GM23338 (cell line): Measurements from ENCODE around the gene PLD1.

Source experiments
- EZH2 ChIP-seq: fragments of 200-600 bp; sonication (generic); IDR thresholded peaks from one replicate; pipeline ENCODE4 v1.8.0; 2017; ENCODE audit warnings: antibody characterized with exemption, mild to moderate bottlenecking, low read depth; ENCODE audit not compliant: unreplicated experiment
- EZH2phosphoT487 ChIP-seq: fragments of 200-600 bp; sonication (generic); IDR thresholded peaks from one replicate; pipeline ENCODE4 v1.8.1; 2018; ENCODE audit warnings: antibody characterized with exemption; ENCODE audit not compliant: unreplicated experiment
- POLR2AphosphoS5 ChIP-seq: IDR thresholded peaks from 2 replicates; pipeline ENCODE4 v1.6.1; 2016; ENCODE audit warnings: antibody characterized with exemption, low read depth
- ZNF331 ChIP-seq: fragments of 250-450 bp; sonication (Bioruptor Pico); IDR thresholded peaks from 2 replicates; pipeline ENCODE4 v1.5.0; 2020; ENCODE audit warnings: low read depth, mild to moderate bottlenecking, moderate library complexity
- TF ChIP-seq, protein P1 (sequence below), 2 experiments: fragments of 200-600 bp in 1 of 2; sonication (generic) in 1 of 2; conservative IDR thresholded peaks; 2 replicates each; pipeline versions ENCODE4 v1.5.1 to v1.6.1; 2016 to 2017; ENCODE audit warnings: antibody characterized with exemption in 2 of 2, low read depth in 2 of 2, mild to moderate bottlenecking in 2 of 2, moderate library complexity in 1 of 2
- TF ChIP-seq, protein P2 (sequence below): IDR thresholded peaks from 2 replicates; pipeline ENCODE4 v1.6.1; 2016; ENCODE audit warnings: antibody characterized with exemption
- TF ChIP-seq, protein P3 (sequence below): IDR thresholded peaks from one replicate; pipeline ENCODE4 v1.6.1; 2018; ENCODE audit warnings: antibody characterized with exemption; ENCODE audit not compliant: unreplicated experiment

DNA sequence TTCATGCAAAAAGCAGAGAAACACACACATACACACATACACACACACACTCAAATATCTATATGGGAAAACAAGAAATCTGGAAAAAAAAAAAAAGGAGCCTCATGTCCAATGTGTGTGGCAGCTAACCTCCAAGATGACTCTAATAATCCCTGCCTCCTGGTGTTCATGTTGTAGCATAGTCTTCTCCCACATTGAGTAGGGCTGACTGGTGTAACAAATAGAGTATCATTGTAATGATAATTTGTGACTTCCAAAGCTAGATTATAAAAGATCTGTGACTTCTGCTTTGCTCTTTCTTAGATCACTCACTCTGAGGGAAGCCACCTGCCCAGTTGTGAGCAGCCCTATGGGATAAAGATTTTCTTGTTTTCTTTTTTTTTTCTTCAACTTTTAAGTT lies 219.2 kb downstream of the PLD1 start:
- TF ChIP-seq, protein P1, sequence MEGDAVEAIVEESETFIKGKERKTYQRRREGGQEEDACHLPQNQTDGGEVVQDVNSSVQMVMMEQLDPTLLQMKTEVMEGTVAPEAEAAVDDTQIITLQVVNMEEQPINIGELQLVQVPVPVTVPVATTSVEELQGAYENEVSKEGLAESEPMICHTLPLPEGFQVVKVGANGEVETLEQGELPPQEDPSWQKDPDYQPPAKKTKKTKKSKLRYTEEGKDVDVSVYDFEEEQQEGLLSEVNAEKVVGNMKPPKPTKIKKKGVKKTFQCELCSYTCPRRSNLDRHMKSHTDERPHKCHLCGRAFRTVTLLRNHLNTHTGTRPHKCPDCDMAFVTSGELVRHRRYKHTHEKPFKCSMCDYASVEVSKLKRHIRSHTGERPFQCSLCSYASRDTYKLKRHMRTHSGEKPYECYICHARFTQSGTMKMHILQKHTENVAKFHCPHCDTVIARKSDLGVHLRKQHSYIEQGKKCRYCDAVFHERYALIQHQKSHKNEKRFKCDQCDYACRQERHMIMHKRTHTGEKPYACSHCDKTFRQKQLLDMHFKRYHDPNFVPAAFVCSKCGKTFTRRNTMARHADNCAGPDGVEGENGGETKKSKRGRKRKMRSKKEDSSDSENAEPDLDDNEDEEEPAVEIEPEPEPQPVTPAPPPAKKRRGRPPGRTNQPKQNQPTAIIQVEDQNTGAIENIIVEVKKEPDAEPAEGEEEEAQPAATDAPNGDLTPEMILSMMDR (conservative IDR thresholded peaks at IDR 0.05; ENCODE audit: low read depth in 2 of 2): no peak
- TF ChIP-seq POLR2AphosphoS5: no peak
- no peak for TF ChIP-seq ZNF331 (CRISPR knock-in tag)
- TF ChIP-seq EZH2: no peak
- TF ChIP-seq, protein P2, sequence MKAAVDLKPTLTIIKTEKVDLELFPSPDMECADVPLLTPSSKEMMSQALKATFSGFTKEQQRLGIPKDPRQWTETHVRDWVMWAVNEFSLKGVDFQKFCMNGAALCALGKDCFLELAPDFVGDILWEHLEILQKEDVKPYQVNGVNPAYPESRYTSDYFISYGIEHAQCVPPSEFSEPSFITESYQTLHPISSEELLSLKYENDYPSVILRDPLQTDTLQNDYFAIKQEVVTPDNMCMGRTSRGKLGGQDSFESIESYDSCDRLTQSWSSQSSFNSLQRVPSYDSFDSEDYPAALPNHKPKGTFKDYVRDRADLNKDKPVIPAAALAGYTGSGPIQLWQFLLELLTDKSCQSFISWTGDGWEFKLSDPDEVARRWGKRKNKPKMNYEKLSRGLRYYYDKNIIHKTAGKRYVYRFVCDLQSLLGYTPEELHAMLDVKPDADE: no peak
- TF ChIP-seq, protein P3, sequence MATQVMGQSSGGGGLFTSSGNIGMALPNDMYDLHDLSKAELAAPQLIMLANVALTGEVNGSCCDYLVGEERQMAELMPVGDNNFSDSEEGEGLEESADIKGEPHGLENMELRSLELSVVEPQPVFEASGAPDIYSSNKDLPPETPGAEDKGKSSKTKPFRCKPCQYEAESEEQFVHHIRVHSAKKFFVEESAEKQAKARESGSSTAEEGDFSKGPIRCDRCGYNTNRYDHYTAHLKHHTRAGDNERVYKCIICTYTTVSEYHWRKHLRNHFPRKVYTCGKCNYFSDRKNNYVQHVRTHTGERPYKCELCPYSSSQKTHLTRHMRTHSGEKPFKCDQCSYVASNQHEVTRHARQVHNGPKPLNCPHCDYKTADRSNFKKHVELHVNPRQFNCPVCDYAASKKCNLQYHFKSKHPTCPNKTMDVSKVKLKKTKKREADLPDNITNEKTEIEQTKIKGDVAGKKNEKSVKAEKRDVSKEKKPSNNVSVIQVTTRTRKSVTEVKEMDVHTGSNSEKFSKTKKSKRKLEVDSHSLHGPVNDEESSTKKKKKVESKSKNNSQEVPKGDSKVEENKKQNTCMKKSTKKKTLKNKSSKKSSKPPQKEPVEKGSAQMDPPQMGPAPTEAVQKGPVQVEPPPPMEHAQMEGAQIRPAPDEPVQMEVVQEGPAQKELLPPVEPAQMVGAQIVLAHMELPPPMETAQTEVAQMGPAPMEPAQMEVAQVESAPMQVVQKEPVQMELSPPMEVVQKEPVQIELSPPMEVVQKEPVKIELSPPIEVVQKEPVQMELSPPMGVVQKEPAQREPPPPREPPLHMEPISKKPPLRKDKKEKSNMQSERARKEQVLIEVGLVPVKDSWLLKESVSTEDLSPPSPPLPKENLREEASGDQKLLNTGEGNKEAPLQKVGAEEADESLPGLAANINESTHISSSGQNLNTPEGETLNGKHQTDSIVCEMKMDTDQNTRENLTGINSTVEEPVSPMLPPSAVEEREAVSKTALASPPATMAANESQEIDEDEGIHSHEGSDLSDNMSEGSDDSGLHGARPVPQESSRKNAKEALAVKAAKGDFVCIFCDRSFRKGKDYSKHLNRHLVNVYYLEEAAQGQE: no peak
- no peak for TF ChIP-seq EZH2phosphoT487
